Right cardiac atrium (tissue), 5 donors: ENCODE results near the gene HHEX. TPM values are rescaled to one million over a fixed set of nuclear protein-coding genes. Genes with fewer than 3 reads are reported as not detected.

Experiments used
- ATAC-seq, 2 donors: fragments of 200-7000 bp; cut with Tn5 transposase; one replicate each; pipeline versions ENCODE4 v1.8.0 to v1.9.1; 2020; ENCODE audit warnings: moderate library complexity in 2 of 2, mild to moderate bottlenecking in 1 of 2
- DNase-seq, 3 donors: peaks; one replicate each; pipeline ENCODE4 v3.0.0-alpha.2; 2020
- H3K27ac ChIP-seq: one replicate; pipeline ENCODE4 v1.5.1; 2013; ENCODE audit warnings: mild to moderate bottlenecking, low read length, control low read depth, moderate library complexity
- H3K27me3 ChIP-seq: one replicate; pipeline ENCODE4 v1.6.1; 2013; ENCODE audit not compliant: control insufficient read depth, insufficient read depth
- H3K4me1 ChIP-seq: one replicate; pipeline ENCODE4 v1.6.1; 2013; ENCODE audit warnings: low read length; ENCODE audit not compliant: control insufficient read depth, insufficient read depth
- H3K4me3 ChIP-seq: one replicate; pipeline ENCODE4 v1.5.1; 2013; ENCODE audit warnings: low read length, control low read depth
- H3K9me3 ChIP-seq: one replicate; pipeline ENCODE4 v1.6.1; 2013; ENCODE audit warnings: low read length; ENCODE audit not compliant: control insufficient read depth
- WGBS: extraction: QIAGEN DNeasy Blood & Tissue Kit; methylation state at CpG from one replicate; pipeline ENCODE4 v1.1.7; 2013; 5-methylcytosine and 5-hydroxymethylcytosine counted together
- intact Hi-C, 4 donors: fragments of 100-400 bp; cut with DNase I; formaldehyde crosslinking; loops; one replicate each; pipeline versions ENCODE4 v1.11.0 to v1.14.0; 2022 to 2023
- polyA plus RNA-seq: library from polyadenylated mRNA; stranded (reverse); fragments of 200-250 nt; gene quantifications from one replicate; pipeline ENCODE4 v1.2.3, GENCODE V29; 2013
- total RNA-seq, 4 donors: library from RNA; stranded (reverse); fragmentation: NEBNext Ultra II Directional; extraction: Animal tissue kit (Norgen Biotek cat#: 25700); gene quantifications; one replicate each; pipeline ENCODE4 v1.2.1, GENCODE V29; 2021
- donor health status: healthy with polysubstance abuse.
- donor health status: DM: no; HTN: yes; CAD: no.
- donor health status: DM: no; HTN: no; CAD: no.
- donor health status: DM: no; HTN: yes; CAD: no; lungs with severe emphysema.
- donor health status: DM: yes; HTN: yes; CAD: no.

HHEX gene
- total and polyA plus RNA-seq, 5 donors, result 2.6 to 6.9 (median 4.7) TPM

DNA sequence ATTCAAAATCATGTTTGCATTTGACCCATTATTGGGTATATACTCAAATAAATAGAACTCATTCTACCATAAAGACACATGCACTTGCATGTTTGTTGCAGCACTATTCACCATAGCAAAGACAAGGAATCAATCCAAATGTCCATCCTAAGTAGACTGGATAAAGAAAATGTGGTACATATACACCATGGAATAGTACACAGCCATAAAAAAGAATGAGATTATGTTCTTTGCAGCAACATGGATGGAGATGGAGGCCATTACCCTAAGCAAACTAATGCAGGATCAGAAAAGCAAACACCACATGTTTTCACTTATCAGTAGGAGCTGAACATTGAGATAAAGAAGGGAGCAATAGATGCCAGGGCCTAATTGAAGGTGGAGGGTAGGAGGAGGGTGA is 12.0 kb upstream of the HHEX start:
- no peak overlapping the region for H3K4me3 ChIP-seq
- no peak for DNase-seq
- no peak for ATAC-seq
- no peaks in the 10 kb centered on the region for H3K9me3 ChIP-seq
- no peaks in the 10 kb centered on the region for H3K27me3 ChIP-seq
- no peaks in the 10 kb centered on the region for H3K4me1 ChIP-seq
- intact Hi-C loops, result no loop called here
- H3K27ac ChIP-seq, result no peak overlapping the region

DNA sequence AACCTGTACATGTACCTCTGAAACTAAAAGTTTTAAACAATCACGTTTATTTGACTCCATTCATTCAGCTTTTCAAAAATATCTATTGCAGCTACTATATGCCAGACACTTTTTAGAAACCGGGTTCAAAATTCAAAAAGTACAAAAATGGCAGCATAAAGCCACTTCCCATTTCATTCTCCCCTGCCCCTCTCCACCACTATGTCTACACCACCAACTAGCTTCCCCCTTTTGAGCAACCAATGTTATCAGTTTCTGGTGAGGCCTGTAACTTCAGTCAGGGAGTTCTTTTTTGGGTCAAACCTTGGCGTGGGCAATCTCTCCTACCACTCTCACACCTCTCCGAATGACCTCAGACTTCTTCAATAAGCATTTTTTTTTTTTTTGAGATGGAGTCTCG is 11.5 kb upstream of the HHEX start:
- no peaks in the 10 kb centered on the region for H3K9me3 ChIP-seq
- no peaks in the 10 kb centered on the region for H3K4me1 ChIP-seq
- DNase-seq, result no peak
- no peak overlapping the region for H3K27ac ChIP-seq
- 88% methylated on average over 5 of the region's 5 CpGs for WGBS
- ATAC-seq, result no peak
- no peaks in the 10 kb centered on the region for H3K27me3 ChIP-seq
- no peak overlapping the region for H3K4me3 ChIP-seq
- intact Hi-C loops, result no loop called here

DNA sequence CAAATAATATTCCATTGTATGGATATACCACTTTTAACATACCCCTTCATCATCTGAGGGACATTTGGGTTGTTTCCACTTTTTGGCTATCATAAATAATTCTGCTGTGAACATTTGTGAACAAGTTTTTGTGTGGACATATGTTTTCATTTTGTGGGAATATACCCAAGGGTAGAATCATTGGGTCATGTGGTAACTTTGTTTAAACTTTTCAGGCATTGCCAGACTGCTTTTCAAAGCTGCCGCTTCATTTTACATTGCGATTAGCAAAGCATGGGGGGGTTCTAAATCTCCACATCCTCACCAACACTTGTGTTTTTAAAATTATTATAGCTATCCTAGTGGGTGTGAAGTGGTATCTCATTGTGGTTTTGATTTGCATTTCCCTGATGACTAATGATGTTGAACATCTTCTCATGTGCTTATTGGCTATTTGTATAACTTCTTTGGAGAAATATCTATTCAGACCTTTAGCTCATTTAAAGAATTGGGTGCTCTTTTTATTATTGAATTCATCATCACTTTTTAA is 8.4 kb upstream of the HHEX start:
- Histone ChIP-seq H3K27ac (no peak overlapping the region), H3K27me3 (no peaks in the 10 kb centered on the region), H3K4me3 (no peak overlapping the region), H3K9me3 (no peaks in the 10 kb centered on the region), H3K4me1 (no peaks in the 10 kb centered on the region)
- no peak for DNase-seq
- no peak for ATAC-seq
- WGBS, result 94% methylated on average over 2 of the region's 2 CpGs
- intact Hi-C loops, result no loop called here

DNA sequence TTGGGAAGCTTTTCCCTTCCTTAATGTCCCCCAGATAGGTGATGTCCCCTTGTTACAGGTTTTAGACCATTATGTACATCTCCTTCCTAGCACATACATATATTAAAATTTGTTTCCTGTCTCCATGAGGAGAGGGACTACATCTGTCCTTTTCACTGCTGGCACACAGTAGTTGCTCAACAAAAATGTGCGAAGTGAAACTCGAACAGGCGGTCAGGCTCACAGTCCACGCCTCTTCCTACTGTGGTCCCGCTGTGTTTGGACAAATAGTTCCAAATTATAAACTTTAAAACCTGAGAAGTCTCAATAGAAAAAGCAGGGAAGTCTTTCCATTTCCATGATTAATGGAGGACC is 1.2 kb upstream of the HHEX start:
- WGBS, result 51% methylated on average over 5 of the region's 5 CpGs
- DNase-seq, result no peak

DNA sequence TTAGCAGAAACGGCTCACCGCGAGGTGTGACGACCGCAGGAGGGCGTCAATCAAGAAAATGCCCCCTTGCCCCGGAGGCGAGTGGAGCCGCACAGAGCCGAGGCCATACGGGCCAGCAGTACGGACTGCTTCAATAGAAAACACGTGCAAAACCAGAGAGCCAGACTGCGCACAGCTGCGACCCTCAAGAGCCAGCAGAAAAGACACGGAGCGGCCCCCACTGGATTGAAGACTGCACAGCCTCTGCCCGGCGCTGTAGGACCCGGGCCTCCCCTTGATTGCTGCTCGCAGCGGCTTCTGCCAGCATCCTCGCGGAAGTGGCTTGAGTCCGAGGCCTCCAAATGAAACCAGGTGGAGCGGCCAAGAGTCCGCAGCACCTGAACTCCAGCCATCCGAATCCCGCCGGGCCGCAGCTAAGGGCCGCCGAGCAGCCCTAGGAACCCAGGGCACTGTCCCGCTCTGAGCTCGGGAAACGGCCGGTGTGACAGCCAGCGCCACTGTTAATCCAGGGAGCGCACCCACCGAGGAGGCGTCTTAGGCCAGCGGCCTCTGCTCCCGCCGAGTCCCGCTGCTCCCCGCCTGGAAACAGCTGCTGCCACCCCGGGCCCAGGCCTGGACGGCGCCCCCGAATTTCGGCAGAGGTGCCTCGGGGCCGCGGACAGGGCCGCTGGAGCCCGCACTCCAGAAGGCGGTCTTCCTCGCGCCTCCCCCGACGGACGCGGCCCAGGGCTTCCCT is 660 bp upstream of the HHEX start:
- ATAC-seq (peak; percentile 24 to 28), DNase-seq (peak in 2 of 3 donors; percentile 20 to 61)
- Histone ChIP-seq H3K27ac (peak overlapping the region; percentile 25), H3K27me3 (no peaks in the 10 kb centered on the region), H3K4me3 (peak overlapping the region; percentile 59), H3K9me3 (no peaks in the 10 kb centered on the region), H3K4me1 (no peaks in the 10 kb centered on the region)
- intact Hi-C loops, result no loop called here
- 6% methylated on average over 63 of the region's 63 CpGs for WGBS

More for the DNA sequence above, 1.2 kb upstream of the HHEX start:
- no peaks in the 10 kb centered on the region for H3K27me3 ChIP-seq
- H3K27ac ChIP-seq, result no peak overlapping the region
- no peak for ATAC-seq
- no peaks in the 10 kb centered on the region for H3K4me1 ChIP-seq
- intact Hi-C loops, result no loop called here
- H3K4me3 ChIP-seq, result peak overlapping the region; percentile 59
- H3K9me3 ChIP-seq, result no peaks in the 10 kb centered on the region

DNA sequence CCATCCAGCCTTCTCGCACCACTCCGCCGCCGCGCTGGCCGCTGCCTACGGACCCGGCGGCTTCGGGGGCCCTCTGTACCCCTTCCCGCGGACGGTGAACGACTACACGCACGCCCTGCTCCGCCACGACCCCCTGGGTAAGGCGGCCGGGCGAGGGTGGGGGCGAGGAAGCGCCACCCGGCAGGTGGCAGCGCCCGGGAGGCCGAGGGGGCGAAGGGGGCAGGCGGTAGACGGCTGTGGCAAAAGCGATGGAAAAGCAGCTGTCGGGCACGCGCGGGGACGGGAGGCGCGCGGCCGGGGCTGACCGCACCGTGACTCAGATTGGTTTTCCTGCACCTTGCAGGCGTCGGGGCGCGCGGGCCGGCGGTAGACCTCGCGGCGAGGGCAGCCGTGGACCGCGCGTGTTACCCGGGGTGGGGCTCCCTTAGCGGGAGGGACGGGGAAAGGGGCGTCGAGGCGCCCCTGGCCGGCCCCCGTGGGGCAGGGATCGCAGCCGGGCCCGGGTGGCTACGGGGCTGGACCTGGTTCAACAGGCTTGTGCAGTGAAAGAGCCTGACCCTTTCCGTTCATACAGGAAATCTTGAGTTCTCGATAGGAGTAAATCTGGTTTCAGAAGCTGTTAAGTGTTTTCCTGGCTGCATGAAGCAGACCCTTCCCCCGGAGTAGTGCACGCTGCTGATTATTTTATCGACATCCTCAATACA is 608 bp downstream of the HHEX start:
- peak overlapping the region; percentile 59 for H3K4me3 ChIP-seq
- H3K27ac ChIP-seq, result peak overlapping the region; percentile 87
- no peaks in the 10 kb centered on the region for H3K4me1 ChIP-seq
- H3K9me3 ChIP-seq, result no peaks in the 10 kb centered on the region
- no peaks in the 10 kb centered on the region for H3K27me3 ChIP-seq
- peak; percentile 62 to 84 (median 79) for DNase-seq
- WGBS, result 2% methylated on average over 73 of the region's 73 CpGs
- intact Hi-C loops, result no loop called here
- ATAC-seq, result peak; percentile 67 to 83

DNA sequence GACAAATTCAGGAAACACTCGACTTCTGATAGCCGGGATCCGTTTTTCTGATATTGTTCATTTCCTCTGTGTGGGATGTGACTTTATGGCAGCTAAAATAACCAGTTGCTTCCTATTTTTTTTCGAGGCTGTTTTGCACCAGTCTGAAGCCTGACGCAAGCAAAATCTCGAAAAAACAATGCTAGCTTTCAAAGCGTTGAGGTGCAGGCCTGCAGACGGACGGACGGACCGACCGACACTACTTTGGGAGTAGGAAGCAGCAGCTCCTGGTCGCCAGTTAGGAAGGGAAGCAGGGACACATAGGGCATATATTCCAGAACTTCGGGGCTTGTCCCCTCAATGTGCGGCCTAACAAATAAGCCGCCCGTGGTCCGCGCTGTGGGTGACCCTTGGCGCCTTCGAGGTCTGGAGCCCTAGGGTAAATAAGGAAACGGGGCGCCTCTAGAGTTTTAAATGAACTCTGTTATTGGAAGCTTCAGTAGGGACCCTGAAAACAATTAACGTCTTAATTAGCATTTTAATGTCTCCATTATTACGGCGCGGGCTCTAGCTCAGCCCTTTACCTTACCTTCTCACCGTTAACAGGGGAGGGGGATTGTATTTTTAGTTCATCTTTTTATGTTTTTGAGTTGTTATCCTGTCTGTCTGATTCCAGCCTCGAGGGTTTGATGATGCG is 1.3 kb downstream of the HHEX start:
- peak in 2 of 3 donors; percentile 37 to 67 for DNase-seq
- intact Hi-C loops, result no loop called here
- Histone ChIP-seq H3K4me1 (no peaks in the 10 kb centered on the region), H3K9me3 (no peaks in the 10 kb centered on the region), H3K27ac (peak overlapping the region; percentile 28), H3K27me3 (no peaks in the 10 kb centered on the region), H3K4me3 (peak overlapping the region; percentile 36)
- WGBS, result 35% methylated on average over 30 of the region's 30 CpGs
- ATAC-seq, result no peak

DNA sequence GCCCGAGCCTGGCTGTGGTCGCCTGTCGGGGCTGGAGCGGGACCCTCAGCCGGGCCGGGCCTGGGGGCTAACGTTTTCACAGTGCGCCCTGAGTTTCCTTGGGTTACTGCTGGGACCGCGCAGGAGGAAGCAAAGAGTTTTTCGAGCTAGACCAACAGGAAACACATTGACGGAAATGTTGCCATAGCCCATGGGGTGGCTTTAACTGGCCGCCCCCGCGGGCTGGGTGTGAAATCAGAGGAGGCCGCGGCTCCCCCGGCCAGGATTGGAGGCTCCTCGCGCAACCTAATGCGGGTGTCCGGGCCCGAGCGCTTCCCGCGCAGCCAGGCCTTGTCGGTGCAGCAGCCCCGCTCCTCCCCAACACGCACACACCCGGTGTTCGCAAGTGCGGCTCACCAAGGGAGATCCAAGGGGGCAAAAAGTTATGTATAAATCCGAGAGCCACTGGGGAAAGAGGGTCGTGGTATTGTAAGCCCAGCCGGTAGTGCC is 1.9 kb downstream of the HHEX start:
- H3K4me1 ChIP-seq, result no peaks in the 10 kb centered on the region
- DNase-seq (peak; percentile 56 to 86 (median 84)), ATAC-seq (peak; percentile 41 to 47)
- no peaks in the 10 kb centered on the region for H3K9me3 ChIP-seq
- H3K27ac ChIP-seq, result peak overlapping the region; percentile 28
- 18% methylated on average over 35 of the region's 35 CpGs for whole genome bisulfite sequencing
- intact Hi-C loops, result no loop called here
- H3K4me3 ChIP-seq, result peak overlapping the region; percentile 36
- H3K27me3 ChIP-seq, result no peaks in the 10 kb centered on the region

DNA sequence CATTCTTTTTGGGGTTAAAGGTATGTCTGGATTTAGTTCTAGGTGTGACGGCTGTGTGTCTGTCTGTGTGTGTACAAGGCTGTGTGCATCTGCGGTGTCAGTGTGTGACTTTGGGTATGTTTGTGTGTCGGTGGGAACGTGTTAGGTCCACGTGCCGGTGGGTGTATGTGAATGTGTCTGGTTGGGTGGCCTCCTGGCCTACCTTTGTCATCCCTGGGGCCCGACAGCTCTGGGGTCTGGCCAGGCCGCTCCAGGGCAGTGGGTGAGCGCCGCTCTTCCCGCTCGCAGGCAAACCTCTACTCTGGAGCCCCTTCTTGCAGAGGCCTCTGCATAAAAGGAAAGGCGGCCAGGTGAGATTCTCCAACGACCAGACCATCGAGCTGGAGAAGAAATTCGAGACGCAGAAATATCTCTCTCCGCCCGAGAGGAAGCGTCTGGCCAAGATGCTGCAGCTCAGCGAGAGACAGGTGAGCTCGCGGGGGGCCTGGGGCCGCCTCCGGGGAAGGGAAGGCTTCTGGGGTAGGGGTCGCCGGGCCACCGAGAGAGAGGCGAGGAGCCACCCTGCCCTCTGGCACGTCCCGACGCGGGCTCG is 2.4 kb downstream of the HHEX start:
- Histone ChIP-seq H3K27me3 (no peaks in the 10 kb centered on the region), H3K9me3 (no peaks in the 10 kb centered on the region), H3K27ac (no peak overlapping the region), H3K4me3 (peak overlapping the region; percentile 5), H3K4me1 (no peaks in the 10 kb centered on the region)
- intact Hi-C loops, result no loop called here
- DNase-seq, result no peak
- ATAC-seq, result no peak
- 33% methylated on average over 34 of the region's 34 CpGs for WGBS

DNA sequence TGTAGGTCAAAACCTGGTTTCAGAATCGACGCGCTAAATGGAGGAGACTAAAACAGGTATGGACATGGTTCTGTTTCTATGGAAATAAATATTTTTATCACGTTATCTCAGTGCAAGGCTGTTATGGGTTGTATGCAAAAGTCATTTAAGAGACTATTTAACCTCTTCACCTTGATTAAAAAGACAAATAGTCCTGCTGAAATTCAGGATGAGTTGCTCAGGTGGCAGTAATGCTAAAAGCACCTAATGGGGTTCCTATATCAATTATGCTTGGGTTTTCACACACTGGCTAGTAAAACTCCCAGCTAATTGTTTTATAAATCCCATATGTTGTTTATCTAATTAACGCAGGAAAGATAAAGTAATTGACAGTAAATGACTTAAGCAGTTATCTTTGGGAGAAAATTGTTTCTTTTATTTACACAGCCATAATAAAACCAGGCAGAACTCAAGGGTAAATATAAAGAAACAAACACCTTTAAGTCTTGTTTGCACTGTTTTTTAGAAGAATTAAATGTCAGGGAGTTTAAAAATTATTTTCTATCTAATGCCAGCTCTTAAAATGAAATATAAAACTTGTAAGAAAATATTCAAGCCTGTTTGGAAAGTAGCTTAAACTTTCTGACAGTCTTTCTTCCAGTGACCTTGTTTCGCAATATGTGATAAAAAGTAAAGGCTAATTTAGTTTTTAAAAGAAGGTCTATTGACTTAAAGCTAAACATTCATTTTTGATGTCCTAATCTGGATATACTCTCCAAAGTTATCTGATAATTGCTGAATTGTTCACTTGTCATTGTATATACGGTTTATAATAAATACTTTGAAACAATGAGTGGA is 3.2 kb downstream of the HHEX start:
- no peaks in the 10 kb centered on the region for H3K4me1 ChIP-seq
- 40% methylated on average over 7 of the region's 7 CpGs for WGBS
- ATAC-seq (no peak), DNase-seq (no peak)
- H3K4me3 ChIP-seq, result no peak overlapping the region
- intact Hi-C loops, result no loop called here
- no peaks in the 10 kb centered on the region for H3K9me3 ChIP-seq
- H3K27me3 ChIP-seq, result no peaks in the 10 kb centered on the region
- no peak overlapping the region for H3K27ac ChIP-seq
